Thyroid gland (tissue), 4 donors: ENCODE measurements around the gene ATP4A.

Experiments
- POLR2A ChIP-seq, 2 donors: fragments of 450-650 bp; IDR thresholded peaks; one replicate each; pipeline ENCODE4 v1.6.1; 2017; ENCODE audit warnings: antibody characterized with exemption in 2 of 2, mild to moderate bottlenecking in 2 of 2, moderate library complexity in 1 of 2
- TF ChIP-seq, protein P1 (sequence below), 6 experiments: fragments of 200-600 bp in 3 of 6; fragments of 450-650 bp in 3 of 6; sonication (generic) in 3 of 6; IDR thresholded peaks; one replicate each; pipeline ENCODE4 v1.5.1; 2016 to 2019; ENCODE audit warnings: antibody characterized with exemption in 6 of 6, mild to moderate bottlenecking in 2 of 6, inconsistent platforms in 1 of 6, moderate library complexity in 1 of 6

DNA sequence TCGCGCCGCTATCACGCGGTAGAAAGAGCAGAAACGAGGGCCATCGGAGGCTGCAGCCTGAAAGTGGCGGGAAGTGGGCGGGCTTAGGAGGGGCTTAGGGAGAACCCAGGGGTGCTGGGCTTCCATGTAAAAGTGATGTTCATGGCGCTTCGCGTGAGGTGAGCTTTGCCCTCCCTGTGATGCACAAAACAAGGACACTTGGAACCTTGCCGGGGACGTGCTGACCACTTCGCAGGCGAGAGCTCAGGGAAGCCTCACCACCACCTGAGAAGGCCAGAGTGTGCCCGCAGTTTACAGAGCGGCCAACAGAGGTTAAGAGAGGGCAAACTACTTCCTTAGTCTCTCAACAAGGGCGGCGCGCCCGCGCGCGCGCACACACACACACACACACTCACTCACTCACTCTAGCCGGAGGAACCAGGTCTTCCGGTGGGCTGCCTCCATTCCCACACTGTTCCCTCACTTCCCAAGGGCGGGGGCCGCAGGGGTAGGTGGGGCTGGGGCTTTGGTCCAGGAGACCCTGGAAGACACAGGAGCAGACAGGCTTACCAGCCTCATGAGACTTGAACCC lies 29.6 kb downstream of the ATP4A start:
- TF ChIP-seq POLR2A (IDR thresholded peaks at IDR 0.05), result no peak
- TF ChIP-seq, protein P1, sequence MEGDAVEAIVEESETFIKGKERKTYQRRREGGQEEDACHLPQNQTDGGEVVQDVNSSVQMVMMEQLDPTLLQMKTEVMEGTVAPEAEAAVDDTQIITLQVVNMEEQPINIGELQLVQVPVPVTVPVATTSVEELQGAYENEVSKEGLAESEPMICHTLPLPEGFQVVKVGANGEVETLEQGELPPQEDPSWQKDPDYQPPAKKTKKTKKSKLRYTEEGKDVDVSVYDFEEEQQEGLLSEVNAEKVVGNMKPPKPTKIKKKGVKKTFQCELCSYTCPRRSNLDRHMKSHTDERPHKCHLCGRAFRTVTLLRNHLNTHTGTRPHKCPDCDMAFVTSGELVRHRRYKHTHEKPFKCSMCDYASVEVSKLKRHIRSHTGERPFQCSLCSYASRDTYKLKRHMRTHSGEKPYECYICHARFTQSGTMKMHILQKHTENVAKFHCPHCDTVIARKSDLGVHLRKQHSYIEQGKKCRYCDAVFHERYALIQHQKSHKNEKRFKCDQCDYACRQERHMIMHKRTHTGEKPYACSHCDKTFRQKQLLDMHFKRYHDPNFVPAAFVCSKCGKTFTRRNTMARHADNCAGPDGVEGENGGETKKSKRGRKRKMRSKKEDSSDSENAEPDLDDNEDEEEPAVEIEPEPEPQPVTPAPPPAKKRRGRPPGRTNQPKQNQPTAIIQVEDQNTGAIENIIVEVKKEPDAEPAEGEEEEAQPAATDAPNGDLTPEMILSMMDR (IDR thresholded peaks at IDR 0.05), result no peak
